GM18868 (cell line): ENCODE data around the gene NMD3.
"Not testable (repeated sequence)": the region's sequence is repeated elsewhere in the genome, so short reads cannot be mapped to it uniquely, and the experiment has no call there.

Experiments
- ATAC-seq: cut with Tn5 transposase; IDR thresholded peaks from one replicate; pipeline ENCODE4 v1.9.1; 2021; ENCODE audit warnings: mild to moderate bottlenecking, moderate library complexity; ENCODE audit not compliant: unreplicated experiment

Gene NMD3

DNA sequence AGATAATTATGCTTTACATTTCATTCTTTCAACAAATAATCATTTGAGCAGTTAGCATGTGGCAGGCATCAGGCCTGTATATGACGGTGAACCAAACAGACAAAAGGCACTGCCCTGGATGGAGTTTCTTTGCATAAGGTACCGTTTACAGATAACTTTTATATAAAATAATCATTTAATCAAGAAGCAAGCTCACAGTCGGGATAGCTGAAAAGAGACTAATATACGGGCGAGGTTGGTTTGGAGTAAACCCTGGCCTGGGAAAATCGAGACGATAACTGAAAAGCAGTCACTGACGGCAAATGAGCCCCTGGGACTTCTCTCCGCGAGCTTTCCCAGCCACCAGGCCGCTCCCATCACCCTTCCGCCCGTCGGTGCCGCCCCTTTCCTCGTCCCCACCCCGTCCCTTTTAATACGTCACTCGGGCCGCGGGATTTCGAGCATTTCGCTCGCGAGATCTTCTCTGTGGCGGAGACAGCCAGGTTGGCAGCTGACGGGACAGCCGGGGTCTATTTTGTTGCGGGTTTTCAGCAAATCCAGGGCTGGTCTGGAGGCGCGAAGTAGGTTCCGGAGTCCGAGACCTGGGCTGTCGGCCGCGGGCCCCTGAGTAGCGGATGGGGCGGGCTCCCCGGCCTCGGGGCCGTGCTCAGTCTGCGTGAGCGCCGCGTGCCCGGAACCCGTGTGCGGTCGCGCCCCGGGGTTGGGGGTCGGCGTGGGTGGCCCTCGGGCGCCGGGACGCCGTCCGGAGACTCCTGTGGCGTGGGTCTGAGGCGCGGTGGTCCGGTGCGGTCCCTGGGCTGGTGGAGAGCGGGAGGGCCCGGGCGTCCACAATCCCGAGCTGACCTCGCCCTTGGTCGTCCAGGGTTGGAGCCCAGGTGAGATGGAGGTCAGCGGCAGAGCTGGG, at the start of gene NMD3:
Gene NMD3, plus strand, starts transcription at position 462 of the 904 bp plus-strand sequence. CDS start 703 bp downstream, outside the sequence.
- peak; percentile 99 for ATAC-seq

DNA sequence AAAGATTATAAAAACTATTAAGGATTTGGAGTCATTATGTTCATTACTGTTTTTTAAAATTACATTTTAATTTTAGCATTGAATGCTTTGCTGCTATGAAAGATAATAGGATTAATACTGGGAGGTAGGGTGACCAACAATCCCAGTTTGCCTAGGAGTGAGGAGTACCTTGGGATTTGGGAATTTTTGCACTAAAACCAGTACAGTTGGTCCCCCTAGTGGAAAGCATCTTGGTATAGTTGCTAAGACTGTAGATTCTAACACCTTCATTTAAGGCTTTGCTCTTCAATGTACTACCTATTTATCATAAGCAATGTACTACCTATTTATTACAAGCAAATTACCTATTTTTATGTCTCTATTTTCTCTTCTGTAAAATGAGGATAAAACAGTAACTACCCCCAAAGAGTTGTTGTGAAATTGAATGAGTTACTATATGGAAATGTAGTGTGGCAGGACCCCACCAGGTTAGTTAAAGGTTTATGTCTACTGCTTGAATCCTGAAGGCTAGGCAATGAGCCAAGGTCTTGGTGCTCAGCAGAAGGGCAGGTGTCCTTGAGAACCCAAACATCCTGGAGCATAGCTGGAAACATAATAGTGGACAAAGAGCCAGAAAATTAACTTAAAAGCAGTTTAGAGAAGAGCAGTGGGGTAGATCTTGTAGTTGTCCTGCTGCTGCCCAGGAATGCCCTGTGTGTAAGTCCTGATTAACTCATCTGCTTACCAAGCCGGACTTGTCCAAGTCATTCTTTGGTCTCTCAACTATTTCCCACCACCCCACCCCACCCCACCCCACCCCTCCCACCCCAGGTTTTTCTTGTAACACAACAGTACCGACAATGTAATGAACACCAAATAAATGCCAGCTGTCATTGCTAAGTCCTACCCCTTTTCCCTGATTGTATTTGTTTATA, 49.2 kb upstream of the NMD3 start:
- ATAC-seq: no peak

DNA sequence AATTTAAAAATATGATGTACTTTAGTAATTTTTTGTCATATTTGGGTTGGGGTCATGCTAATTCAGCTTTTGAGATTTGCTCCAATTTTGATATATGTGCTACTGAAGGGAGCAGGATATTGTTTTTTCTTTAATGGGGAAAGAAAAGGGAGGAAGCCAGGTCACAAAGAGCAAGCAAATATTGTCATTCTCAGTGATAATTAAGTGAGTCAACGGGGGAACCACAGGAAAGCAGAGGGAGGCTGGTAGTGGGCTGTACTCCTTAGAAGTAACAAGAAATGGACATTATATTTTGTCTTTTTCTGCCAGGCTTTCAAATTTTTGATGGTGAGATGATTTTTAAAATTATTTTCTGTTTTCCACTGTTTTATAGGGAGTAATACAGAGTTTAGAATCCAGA, 45.6 kb upstream of the NMD3 start:
- no peak for ATAC-seq

DNA sequence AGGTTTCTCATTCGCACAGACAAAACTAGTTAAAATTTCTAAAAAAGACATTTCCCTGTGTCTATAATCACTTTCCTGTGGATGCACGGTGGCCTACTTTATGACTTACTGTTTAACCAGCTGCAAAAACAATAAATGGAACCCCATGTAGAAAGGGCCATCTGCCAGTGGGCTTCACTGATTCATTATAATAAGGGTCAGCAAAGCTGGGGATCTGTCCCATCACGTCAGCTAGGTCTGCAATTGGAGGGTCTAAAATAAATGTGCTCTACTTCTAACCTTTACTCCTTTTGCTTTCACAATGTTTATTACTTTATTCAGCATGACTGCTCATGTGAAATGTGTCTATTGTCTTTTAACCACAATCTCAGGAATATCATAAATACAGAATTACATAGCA, 43.1 kb upstream of the NMD3 start:
- no peak for ATAC-seq

DNA sequence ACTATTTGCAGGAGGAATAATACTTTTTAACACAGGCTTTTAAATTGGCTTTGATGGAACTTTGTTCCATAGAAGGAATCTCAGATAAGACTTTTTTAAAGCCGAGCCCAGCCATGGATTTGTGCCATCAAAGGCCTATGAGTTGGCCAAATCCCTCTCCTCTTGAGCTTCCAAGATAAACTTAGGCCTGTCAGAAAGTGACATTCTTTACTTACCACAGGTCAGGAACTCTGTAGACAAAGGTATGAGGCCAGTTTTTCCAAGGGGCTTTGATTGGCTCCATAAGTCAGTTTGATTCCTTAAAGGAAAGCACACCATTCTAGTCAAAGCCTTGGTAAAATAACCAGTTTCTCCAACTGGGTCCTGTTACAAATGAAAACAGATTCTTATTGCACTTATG, 39.7 kb upstream of the NMD3 start:
- not testable (repeated sequence) for ATAC-seq

DNA sequence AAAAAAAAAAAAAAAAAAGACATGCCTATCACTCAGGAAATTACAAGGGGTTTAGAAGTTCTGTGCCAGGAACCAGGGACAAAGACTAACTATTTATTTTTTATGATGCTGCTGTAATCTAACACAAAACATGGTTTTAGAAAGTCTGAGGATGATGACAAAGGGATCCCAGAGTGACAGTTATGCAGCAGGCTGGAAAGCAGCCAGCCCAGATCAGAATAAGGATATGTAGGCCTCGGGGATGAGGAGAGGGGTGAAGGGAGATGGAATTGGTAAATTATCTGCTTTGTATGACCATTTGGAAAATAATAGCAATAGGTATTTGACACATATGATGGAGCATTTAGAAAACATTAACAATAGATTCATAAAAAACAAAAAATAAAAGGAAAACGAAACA, 34.1 kb upstream of the NMD3 start:
- no peak for ATAC-seq

DNA sequence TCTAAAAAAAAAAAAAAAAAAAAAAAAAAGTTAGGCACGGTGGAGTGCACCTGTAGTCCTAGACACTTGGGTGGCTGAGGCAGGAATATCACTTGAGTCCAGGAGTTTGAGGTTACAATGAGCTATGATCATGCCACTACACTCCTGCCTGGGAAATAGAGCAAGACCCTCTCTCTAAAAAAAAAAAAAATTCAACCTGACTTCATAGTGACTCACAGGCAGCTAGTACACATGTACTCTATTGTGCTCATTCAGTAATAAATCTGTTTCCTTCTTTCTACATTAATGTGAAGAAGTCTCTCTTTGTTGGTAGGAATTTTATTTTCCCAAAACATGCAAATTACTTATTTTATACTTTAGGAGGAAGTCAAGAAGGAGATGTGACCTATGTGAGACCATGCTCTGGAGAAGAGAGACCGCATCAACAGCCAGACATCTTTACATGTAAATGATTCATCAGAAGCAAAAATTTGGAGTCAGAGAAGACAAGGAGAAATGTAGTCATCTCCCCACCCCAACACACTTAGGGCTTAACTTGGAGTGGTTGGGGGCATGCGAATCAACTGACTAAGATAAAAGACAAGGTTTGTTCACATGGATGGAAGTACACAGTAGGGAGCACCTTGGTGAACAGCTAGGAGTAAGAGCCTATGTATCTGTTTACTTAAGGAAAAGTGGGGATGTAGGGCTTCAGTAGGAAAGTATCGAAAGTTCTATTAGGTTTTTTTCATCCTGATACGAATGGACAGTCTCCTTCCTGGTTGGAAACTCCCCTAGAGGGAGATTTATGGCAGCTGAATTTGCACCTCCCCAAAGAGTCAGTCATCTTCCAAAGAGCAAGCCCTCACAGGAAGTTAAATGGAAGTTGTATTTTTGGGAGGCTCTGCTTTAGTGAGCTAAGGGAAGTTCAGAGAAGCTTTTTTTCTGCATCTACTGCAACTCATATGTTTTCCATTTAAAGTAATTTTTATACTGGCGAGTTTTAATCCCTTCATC, 23.0 kb upstream of the NMD3 start:
- ATAC-seq: no peak

DNA sequence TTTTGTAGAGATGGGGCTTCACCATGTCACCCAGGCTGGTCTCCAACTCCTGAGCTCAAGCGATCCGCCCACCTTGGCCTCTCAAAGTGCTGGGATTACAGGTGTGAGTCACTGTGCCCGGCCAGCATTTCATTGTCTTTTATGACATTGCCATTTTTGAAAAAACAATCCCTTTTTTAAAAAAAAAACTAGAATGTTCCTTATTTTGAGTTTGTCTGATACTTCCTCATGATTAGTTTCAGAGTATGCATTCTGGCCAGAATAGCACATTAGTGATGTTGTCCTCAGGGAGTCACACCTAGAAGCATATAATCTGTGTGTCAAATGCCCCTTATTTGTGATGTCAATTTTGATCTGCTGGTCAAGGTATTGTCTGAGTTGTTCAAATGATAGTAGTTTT, 21.2 kb upstream of the NMD3 start:
- no peak for ATAC-seq

DNA sequence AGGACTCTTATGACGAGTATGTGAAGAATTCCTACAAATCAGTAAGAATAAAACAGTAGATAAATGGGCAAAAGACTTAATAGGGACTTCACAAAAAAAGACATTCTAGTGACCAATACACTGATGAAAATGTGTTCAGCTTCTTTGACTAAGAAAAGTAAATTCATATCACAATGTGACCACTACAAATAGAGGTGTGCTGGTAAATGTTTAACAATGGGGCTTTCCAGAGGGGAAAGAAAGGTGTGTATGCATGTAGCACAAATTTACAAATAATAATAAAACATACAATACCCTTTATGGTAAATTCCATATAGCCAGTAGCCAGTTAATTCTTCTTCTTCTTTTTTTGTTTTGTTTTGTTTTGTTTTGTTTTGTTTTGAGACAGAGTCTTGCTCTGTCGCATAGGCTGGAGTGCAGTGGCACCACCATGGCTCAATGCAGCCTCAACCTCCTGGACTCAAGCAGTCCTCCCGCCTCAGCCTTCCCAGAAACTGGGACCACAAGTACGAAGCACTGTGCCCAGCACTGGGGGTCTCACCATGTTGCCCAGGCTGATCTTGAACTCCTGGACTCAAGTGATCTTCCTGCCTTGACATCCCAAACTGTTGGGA, 17.5 kb upstream of the NMD3 start:
- peak; percentile 59 for ATAC-seq

DNA sequence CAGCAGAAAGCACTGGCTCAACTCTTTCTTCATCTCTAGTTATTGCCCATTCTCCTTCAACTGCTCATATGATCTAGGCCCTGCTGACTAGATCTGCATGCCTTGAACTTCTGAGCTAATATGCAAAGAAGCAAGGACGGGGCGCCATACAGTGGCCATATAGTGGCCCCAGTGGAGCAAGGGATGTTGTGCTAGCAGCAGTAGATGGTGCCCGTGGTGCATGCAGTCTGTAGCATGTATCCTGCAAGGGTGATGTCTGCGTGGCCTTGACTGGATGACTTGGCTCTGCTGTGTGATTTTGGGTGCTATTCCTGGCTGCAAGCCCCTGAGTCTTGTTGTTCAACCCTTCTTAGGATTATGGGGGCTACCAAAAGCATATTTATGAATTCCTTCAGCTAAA, 12.2 kb upstream of the NMD3 start:
- no peak for ATAC-seq

DNA sequence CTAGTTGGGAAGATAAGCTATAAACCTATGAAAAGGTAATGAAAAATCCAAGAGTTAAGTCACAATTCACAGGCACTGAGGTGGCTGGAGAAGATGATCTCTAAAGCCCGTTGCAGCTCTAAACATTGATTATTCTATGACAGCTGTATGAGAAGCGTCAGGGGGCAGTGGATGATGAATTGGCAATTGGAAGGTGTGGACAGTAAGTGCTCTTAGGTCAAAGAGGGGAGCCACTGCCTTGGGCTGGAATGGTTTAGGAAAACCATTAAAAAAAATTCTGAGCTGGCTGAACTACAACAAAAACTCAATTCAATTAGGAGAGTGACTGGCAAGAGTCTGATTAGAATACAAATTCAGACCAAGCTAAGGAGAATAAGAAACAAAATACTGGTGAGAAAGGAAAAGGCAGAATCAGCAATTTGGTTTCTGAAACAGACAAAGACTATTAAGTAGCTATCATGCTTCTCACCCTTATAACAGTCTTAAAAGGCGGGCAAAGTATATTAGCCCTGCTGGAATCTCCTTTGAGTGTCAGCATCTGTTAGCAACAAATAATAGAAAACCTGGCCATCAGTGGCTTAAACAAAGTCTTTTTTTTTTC, 8.8 kb upstream of the NMD3 start:
- ATAC-seq: no peak

DNA sequence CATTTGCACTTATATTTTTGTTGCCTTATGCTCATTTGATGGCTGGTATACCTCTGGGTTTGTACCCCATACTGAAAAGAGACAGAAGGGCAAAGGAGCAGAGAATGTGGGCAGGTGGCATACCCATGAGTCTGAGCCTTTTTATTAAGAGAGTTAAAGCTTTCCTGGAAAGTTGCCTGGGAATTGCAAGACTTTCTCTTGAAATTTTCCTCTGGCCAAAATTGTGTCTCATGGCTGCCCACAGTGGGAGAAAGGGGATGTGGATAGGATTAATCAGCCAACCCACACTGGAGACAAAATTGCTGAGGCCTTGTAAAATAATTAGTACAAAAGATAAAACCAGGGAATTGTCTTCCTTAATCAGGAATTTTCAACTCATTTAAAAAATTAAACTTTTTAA, 8.2 kb upstream of the NMD3 start:
- no peak for ATAC-seq

DNA sequence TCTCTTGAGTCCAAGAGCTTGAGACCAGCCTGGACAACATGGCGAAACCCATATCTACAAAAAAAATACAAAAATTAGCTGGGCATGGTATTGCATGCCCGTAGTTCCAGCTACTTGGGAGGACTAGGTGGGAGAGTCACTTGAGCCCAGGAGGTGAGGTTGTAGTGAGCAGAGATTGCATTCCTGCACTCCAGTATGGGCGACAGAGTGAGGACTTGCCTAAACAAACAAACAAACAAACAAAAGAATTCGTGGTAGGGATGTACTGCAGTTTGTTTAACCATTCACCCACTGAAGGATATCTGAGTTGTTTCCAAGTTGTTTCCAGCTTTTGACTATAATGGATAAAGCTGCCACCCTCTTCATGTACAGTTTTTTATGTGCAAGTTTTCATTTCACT, 7.5 kb upstream of the NMD3 start:
- ATAC-seq: no peak

DNA sequence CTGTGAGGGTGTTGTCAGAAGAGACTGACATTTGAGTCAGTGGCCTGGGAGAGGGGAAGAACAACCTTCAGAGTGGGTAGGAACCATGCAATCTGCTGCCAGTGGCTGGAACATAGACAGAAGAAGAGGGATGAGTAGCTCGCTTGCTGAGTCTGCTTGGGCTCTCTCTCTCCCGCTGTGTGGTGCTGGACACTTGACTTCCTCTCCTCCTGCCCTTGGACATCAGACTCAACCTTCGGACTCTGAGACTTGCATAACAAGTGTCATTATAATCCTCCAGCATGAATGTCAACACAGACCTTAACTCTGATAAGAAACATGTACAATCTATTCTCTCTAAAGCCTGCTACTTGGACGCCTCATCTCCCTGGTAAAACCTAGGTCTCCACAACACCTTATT, 5.9 kb upstream of the NMD3 start:
- no peak for ATAC-seq

DNA sequence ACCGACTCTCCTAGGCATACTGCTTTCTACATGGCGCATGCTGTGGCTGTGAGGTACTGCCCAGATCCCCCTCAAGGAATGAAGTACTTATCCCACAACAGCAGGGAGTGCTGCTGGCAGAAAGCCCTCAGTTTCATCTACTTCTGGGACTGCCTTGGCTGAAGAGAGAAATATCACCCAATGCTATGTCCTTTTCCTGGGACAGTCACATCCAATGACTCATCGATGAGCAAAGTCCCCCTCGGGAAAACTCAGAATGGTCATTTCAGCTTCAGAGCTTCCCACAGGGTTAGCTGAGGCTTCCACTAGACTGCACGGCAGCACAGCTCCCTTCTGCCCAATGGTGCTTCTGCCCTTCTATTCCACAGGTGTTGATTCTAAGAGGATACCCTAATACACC, 3.6 kb upstream of the NMD3 start:
- no peak for ATAC-seq

DNA sequence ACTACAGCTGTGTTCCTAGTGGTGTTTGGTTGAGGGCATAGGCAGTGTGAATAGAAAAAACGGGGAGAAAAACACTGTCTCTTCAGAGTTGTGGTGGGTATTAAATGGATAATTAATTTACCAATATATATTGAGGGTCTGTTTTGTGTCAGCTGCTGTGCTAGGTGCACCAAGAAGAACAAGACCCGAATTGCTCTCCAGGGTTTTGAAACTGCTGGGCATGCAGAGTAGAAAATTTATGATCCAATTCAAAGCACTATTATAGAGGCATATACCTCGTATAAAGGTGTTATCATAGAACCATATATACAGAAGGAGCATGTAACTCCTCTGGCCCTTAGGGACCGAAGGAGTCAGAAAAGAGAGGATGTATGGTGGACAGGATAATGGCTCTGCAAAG, 1.6 kb upstream of the NMD3 start:
- no peak for ATAC-seq

DNA sequence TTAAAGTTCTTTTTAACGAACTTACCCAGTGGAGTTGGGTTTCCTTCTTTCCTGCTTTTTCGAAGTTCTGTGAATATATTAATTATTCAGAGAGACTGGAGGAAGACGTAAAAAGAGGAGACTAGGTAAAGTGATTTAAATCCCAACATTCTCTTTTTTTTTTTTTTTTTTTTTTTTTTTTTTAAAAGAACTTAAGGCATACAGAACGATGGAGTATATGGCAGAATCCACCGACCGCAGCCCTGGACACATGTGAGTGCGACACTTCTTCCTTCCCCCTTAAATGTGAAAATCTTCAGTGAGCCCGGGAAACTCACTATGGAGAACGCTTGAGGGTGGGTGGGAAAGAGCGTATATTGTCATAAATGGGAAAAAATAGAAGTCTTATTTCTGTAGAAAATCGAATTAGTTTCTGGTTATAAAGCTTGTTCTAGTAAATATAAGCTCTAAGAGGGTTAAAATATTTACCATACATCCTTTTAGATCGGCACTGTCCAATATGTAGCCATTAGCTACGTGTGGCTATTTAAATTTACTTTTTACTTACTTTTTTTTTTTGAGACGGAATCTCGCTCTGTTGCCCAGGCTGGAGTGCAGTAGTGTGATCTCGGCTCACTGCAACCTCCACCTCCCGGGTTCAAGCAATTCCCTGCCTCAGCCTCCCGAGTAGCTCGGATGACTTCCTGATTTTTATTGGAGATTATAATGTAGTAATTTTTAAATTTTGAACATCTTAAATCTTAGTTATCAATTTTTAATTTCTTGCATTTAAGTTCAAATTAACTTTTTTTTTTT, 892 bp downstream of the NMD3 start:
- ATAC-seq: peak; percentile 16

DNA sequence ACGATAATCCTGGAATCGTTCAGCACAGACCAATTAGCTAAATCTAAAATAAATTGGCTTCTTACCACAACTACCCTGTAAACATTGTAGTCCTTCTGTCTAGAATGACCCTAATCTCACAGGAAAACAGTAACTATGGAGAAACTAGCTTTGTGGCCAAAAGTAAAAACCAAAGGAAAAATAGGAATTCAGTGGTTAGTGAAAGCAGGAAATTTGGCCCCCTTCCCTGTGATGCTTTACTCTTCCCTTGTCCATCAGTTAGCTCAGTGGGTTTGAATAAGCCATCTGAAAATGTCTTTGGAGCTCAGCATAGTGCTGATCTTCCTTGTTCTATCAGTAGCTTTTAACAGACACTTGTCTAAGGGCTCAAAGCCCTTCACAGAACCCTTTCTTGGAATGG, 1.6 kb downstream of the NMD3 start:
- ATAC-seq: no peak

DNA sequence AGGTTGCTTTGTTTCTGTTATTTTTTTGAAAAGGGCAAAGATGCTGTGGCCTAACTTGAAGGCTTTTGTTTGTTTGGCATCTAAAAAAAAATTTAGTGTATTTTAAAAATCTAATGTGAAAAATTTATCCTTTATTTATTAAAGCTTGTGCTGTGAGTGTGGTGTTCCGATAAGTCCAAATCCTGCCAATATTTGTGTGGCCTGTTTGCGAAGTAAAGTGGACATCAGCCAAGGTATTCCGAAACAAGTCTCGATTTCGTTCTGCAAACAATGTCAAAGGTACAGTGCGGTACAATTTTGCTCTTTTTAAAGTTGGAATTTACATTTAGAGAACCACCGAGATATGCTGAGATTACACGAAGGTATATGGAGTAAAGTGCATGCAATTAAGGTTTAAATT, 3.7 kb downstream of the NMD3 start:
- no peak for ATAC-seq
